ES-I3 (cell line): ENCODE data around the gene RAD51B.

ENCODE experiments used
- H3K36me3 ChIP-seq: 2 replicates; pipeline ENCODE4 v1.6.1; 2013; ENCODE audit warnings: mild to moderate bottlenecking, low read length, control low read depth, moderate library complexity; ENCODE audit not compliant: insufficient read depth
- H3K4me1 ChIP-seq: 2 replicates; pipeline ENCODE4 v1.6.1; 2013; ENCODE audit warnings: mild to moderate bottlenecking, control low read depth, low read length; ENCODE audit not compliant: insufficient read depth
- H3K9ac ChIP-seq: 2 replicates; pipeline ENCODE4 v1.6.1; 2013; ENCODE audit warnings: low read depth, mild to moderate bottlenecking, low read length, moderate library complexity
- H3K9me3 ChIP-seq: 2 replicates; pipeline ENCODE4 v1.6.1; 2013; ENCODE audit warnings: mild to moderate bottlenecking, low read length, moderate library complexity; ENCODE audit not compliant: control insufficient read depth, insufficient read depth

The RAD51B gene

DNA sequence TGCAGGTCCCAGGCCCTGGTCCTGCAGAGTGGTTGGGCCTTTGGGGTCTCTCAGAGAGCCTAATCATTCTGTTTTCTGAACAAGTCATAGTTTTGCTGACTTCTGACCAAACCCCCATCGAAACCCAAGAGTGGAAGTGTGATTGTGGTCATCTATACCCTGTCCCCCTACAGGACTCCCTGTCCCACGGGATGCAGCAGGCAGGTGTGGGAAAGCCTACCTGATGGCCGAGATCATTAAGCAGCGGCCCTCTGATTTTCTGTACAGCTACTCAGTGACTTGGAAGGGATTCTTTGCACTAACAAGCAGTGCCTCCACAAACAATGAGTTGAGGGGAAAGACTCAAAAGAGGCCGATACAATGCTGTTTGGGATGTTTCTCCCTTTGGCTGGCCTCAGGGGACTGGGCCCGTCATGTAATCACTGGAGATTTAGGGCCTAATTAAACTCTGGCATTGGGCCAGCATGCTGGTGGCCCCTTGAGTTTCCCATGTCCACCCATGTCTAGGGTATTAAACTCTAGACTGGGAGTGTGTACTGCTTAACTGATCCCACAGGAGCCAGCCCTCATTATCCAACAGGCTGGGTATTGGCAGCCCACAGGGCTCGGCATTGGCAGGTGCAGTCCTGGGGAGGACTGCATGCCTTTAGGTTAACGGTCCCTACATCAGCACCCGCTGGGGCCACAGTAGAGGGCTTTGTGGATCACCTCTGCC is 780.5 kb downstream of the RAD51B start:
- Histone ChIP-seq H3K4me1 (peaks cover 20% of the 10 kb centered on the region), H3K36me3 (no peaks in the 10 kb centered on the region), H3K9ac (no peak overlapping the region), H3K9me3 (no peaks in the 10 kb centered on the region)

DNA sequence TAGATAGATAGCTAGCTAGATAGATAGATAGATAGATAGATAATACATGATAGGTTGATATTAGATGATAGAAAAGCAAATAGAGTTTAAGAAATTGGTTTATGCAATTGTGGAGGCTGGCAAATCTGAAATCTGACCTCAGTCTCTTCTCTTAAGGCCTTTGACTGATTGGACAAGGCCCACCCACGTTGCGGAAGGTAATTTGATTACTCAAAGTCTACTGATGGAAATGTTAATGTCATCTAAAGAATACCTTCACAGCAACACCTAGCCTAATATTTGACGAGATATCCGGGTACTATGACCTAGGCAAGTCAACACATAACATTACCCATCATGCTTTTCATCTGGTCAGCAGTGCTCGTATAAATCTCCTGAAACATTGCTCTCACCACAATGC is 782.9 kb downstream of the RAD51B start:
- Histone ChIP-seq H3K36me3 (no peaks in the 10 kb centered on the region), H3K9ac (no peak overlapping the region), H3K4me1 (peaks cover 25% of the 10 kb centered on the region), H3K9me3 (peaks cover 3% of the 10 kb centered on the region; the same call in 1 of the 2 replicates)

DNA sequence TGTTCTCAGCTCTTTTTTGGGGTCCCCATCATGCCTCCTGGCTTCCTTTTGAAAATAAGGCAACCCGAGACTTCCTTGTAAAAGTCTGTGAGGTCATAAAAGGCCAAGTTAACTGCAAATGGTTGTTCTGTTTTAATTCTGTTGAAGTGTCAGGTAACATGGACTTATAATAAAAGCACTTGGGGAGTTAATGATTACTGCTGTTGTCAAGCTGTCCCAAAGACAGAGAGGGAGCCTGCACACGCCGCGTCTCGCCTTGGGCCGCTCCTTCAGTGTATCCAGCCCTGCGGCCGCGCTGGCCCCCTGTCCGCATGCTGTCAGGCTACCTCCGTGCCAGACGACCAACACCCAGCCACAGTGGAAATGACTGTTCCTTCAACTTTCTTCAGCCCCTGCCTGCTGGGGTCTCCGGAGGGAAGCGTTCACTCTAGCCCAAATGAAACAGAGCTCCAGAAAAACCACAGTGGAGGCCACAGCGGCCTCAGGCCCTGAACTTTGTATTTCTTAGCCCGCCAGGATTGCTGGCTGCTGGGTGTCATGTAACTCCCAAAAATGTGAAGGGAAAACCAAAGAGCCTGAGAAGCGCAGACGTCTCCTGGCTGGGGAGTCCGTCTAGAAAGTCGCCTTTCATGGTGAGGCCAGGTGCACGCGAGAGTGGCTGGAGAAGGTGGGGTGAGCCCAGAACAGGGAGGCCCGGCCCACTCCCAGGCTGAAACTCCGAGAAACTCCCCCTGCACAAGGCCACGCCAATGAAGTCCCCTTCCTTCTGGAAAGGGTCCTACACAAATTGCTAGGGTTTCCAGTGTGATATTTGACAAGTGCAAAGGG is 784.2 kb downstream of the RAD51B start:
- Histone ChIP-seq H3K4me1 (peaks cover 25% of the 10 kb centered on the region), H3K9me3 (peaks cover 3% of the 10 kb centered on the region; the same call in 1 of the 2 replicates), H3K36me3 (no peaks in the 10 kb centered on the region), H3K9ac (no peak overlapping the region)

DNA sequence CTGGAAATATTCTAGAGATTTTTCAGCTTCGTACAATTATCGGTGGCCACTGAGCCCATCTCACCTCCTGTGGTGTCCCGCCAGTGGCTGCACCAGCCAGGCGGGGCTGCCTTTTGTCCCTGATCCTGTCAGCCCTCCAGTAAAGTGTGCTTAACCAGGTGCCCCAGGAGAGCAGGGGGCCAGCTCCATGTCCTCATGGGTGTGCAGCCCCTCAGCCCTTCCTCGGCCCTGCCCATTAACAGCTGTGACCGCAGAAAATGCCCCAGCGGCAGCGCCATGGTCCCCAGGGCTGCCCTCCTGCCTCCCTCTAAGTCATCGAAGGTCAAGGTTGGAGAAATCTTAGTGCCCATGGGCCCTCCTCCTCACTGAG is 784.8 kb downstream of the RAD51B start:
- Histone ChIP-seq H3K4me1 (peaks cover 20% of the 10 kb centered on the region), H3K9me3 (peaks cover 3% of the 10 kb centered on the region; the same call in 1 of the 2 replicates), H3K36me3 (no peaks in the 10 kb centered on the region), H3K9ac (no peak overlapping the region)

DNA sequence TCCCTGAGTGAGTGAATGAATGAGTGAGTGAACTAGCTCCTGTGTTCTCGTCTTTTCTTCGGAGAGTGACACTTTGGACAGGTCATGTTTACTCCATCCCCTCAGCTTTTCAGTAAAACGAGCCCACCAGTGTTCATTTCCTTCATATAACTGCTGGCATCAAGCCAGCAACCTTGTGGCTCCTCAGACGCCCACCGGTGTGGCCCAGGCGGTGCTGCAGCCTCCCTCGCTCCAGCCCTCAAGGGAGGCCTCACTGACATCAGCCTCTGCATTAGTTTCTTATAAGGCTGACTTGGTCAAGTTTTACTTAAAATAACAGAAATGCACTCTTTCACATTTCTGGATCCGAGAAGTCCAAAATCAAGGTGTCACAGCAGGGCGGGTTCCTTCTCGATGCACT is 785.2 kb downstream of the RAD51B start:
- Histone ChIP-seq H3K36me3 (no peaks in the 10 kb centered on the region), H3K9ac (no peak overlapping the region), H3K4me1 (peaks cover 18% of the 10 kb centered on the region), H3K9me3 (peaks cover 3% of the 10 kb centered on the region; the same call in 1 of the 2 replicates)

DNA sequence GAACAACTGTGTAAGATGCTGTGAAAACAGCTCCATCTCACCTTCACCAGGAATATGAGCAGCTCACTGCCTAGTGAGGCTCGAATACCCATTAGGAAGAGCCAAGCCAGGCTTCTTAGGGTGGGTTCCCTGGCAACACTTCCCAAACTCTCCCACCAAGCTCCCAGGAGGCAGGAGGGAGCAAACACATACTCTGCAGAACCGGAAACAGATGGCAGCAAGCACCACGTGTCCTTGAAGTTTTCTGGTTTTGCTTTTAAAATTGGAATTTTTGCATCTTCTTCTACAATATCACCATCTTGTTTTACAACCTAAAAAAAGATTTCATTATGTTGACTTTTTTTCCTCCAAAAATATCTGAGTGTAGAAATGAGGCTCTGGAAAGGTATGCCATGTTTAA is 786.6 kb downstream of the RAD51B start:
- Histone ChIP-seq H3K9ac (no peak overlapping the region), H3K9me3 (peaks cover 3% of the 10 kb centered on the region; the same call in 1 of the 2 replicates), H3K4me1 (peaks cover 18% of the 10 kb centered on the region), H3K36me3 (no peaks in the 10 kb centered on the region)

DNA sequence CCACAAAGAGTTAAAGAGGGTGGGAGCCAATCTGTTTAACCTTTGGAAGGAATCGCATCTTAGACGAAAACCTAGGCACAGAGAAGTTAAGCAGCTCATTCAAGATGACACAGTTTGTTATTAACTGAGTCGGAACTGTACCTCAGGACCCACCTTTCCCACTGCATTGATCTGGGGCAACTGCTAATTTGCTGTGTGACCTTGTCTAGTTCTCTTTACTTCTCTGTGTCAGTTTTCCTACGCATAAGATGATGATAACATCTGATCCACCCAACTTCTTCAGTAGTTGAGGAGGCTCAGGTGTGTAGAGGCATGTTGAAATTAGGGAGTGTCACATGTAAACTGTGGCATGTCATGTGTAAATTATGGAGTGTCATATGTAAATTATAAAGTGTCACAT is 787.1 kb downstream of the RAD51B start:
- Histone ChIP-seq H3K9me3 (peaks cover 3% of the 10 kb centered on the region; the same call in 1 of the 2 replicates), H3K9ac (no peak overlapping the region), H3K4me1 (peaks cover 18% of the 10 kb centered on the region), H3K36me3 (no peaks in the 10 kb centered on the region)

DNA sequence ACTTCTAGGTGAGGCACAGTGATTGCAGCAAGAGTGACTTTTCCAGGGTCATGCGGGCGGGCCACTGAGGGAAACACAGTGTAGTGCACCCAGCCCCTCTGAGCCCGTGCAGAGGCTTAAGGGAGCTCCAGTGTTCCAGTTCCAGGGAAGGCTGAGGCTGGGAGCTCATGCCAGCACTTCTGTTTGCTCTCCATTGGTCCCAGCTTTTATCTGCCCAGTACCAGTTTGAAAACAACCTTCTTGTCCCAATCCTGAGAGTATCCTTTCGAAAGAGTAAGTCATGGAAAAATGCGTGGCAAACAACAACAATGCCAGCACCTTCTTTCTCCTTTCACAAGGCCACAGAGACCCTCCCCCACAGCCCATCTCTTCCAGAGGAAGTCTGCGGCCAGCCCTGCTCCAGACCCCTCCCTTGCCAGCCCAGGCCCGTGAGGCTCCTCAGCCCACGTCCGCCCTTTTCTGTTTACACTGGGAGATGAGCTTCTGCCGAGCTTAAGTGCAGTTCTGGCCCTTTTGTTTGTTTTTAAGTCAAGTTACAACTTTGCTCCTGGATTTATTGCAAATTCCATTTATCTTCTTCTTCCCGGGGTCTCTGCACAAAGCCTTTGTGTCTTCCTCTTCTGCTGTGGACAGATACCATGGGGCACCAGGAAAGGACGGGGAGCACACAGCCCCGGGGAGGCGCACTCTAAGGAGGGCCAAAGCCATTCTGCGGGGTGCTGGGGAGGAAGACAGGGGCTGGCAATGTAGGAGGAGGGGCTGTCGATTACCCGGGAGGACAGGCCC is 787.7 kb downstream of the RAD51B start:
- H3K9ac ChIP-seq: no peak overlapping the region
- peaks cover 3% of the 10 kb centered on the region; the same call in 1 of the 2 replicates for H3K9me3 ChIP-seq
- peaks cover 18% of the 10 kb centered on the region for H3K4me1 ChIP-seq
- no peaks in the 10 kb centered on the region for H3K36me3 ChIP-seq

DNA sequence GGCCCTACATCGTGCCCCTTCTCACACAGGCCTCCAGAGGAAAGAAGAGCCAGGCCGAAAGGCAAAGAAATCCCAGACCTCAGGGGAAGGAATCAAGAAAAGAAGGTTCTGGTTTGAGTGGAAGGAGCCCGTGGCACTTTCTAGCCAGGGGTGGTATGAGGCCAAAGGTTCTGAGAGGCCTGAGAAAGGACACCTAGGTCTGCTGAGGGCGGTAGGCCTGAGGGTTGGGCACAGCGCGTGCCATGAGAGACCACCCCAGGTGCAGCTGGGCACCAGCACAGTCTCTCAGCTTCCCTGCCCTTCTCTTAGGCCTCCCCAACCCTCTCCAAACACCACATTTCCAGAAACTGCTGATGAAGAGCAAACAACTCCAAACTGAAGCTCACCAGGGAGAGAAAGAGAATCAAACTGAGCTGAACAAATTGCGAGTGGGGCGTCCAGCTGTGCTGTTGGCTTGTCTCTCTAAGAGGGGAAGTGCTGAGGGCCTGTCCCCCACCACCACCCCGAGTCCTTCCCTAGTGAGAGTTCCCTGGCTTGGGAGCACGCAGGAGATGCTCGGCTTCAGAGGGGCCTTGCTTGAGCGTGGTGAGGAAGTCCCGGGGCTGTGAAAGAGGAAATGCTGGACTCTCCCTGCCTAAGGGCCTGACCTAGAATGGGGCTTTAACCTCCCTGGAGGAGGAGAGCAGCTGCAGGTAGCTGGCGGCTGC is 788.4 kb downstream of the RAD51B start:
- no peaks in the 10 kb centered on the region for H3K36me3 ChIP-seq
- H3K9me3 ChIP-seq: peaks cover 3% of the 10 kb centered on the region; the same call in 1 of the 2 replicates
- H3K9ac ChIP-seq: no peak overlapping the region
- peaks cover 18% of the 10 kb centered on the region for H3K4me1 ChIP-seq

DNA sequence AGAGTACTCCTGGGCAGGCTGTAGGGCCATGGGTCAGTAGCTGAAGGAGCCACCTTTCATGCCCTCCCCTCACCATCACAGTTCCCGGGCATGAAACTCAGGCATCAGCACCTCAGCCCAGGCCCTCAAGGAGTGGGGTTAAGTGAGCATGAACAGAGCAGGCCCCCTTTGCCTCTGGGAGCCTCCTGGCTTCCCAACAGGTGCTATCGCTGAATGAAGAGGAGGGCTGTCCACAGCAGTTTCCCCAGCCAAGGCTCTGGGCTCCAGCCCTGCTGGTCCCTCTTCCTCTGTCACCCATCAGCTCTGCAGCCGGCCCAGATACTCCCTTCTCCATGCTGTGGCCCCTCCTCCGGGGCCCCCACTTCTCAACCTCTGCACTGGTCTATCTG is 789.0 kb downstream of the RAD51B start:
- H3K4me1 ChIP-seq: peaks cover 18% of the 10 kb centered on the region
- peaks cover 3% of the 10 kb centered on the region; the same call in 1 of the 2 replicates for H3K9me3 ChIP-seq
- no peak overlapping the region for H3K9ac ChIP-seq
- H3K36me3 ChIP-seq: no peaks in the 10 kb centered on the region

DNA sequence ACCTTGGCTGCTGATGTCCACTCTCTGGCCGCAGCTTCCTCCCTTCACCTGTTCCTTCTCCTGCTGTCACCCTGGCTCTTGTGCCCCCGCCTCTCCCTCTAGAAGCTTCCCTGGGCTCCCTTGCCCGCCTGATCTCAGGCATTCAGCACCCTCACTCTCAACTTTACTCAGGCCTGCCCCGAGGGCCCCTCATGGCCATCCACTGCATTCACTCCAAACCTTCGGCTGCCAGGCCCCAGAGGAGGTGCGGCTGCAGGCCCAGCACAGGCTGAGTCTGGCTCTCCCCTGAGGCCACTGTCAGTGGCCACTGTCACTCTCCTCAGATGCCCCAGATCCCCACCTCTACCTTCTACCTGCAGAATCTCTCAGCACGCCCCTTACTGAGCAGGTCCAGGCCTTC is 789.4 kb downstream of the RAD51B start:
- Histone ChIP-seq H3K4me1 (peaks cover 18% of the 10 kb centered on the region), H3K9ac (no peak overlapping the region), H3K9me3 (peaks cover 7% of the 10 kb centered on the region; the same call in 1 of the 2 replicates), H3K36me3 (no peaks in the 10 kb centered on the region)

DNA sequence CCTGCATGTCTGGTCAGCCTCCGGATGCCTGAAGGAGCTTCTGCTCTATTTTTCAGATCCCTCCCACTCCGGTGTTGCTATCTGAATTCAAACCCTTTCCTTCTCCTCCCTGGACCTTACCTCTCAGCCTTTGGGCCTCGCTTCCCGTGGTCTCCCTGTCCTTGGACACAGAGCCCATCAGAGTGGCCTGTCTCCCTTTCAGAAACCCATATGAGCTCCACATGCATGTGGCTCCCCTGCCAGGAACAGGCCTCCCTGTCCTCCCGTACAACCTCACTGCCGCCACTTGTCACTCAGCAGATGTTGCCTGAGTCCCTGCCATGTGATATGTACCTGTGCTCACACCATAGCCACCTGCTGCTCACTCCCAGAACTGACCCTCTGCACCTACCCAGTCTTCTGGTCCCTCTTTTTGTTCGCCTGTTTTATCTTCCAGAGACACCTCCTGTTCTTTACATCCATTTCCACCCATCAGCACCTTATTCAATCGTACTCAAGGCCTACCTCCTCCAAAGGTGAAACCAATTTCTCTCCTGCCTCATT is 790.7 kb downstream of the RAD51B start:
- no peaks in the 10 kb centered on the region for H3K36me3 ChIP-seq
- H3K9me3 ChIP-seq: peaks cover 10% of the 10 kb centered on the region; the same call in 1 of the 2 replicates
- no peak overlapping the region for H3K9ac ChIP-seq
- peaks cover 18% of the 10 kb centered on the region for H3K4me1 ChIP-seq

DNA sequence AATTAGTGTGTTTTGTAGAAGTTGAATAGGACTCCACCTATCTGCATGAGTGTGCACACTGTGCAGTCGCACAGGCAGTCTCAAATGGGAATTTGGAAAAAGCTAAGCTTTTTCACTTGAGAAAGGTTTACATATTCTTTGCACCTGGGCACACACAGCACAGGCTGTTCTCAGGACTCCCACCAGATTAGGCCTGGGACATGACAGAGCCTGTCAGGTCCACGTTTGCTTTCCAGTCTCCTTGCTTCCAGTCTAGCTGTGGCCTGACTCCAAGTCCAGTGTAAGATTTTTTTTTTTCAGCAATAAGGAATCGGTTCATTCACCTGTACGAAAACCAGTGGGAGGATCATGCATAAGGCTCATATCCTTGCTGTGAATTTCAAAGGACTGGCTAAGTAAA is 792.0 kb downstream of the RAD51B start:
- Histone ChIP-seq H3K9me3 (peaks cover 13% of the 10 kb centered on the region), H3K9ac (no peak overlapping the region), H3K4me1 (peaks cover 18% of the 10 kb centered on the region), H3K36me3 (no peaks in the 10 kb centered on the region)
